Neural progenitor cell (in vitro differentiated cells): Measurements from ENCODE around the gene FOXE3. TPM values are rescaled to one million over a fixed set of nuclear protein-coding genes. Genes with fewer than 3 reads are reported as not detected.

Source experiments
- DNase-seq: peaks from one replicate; pipeline ENCODE4 v3.0.0-alpha.2; 2016; ENCODE audit warnings: low spot score
- H2AFZ ChIP-seq: fragments of 200-600 bp; sonication (generic); replicated peaks from 2 replicates; pipeline ENCODE4 v1.6.1; 2016; ENCODE audit warnings: antibody characterized with exemption
- H3F3A ChIP-seq: fragments of 200-600 bp; sonication (generic); 2 replicates; pipeline ENCODE4 v1.6.1; 2016; ENCODE audit warnings: antibody characterized with exemption, low read depth
- H3K27ac ChIP-seq: fragments of 200-600 bp; sonication (generic); 2 replicates; pipeline ENCODE4 v1.5.1; 2016; ENCODE audit warnings: mild to moderate bottlenecking
- H3K27me3 ChIP-seq: fragments of 200-600 bp; sonication (generic); 2 replicates; pipeline ENCODE4 v1.6.1; 2016; ENCODE audit warnings: mild to moderate bottlenecking, moderate library complexity
- H3K36me3 ChIP-seq: fragments of 200-600 bp; sonication (generic); 2 replicates; pipeline ENCODE4 v1.5.1; 2016
- H3K4me1 ChIP-seq: fragments of 200-600 bp; sonication (generic); 2 replicates; pipeline ENCODE4 v1.6.1; 2016; ENCODE audit warnings: mixed run types
- H3K4me2 ChIP-seq: fragments of 200-600 bp; sonication (generic); 2 replicates; pipeline ENCODE4 v1.6.1; 2016
- H3K4me3 ChIP-seq: fragments of 200-600 bp; sonication (generic); 2 replicates; pipeline ENCODE4 v1.5.1; 2016
- H3K79me2 ChIP-seq: fragments of 200-600 bp; sonication (generic); 2 replicates; pipeline ENCODE4 v1.6.1; 2016; ENCODE audit warnings: low read depth
- H3K9ac ChIP-seq: fragments of 200-600 bp; sonication (generic); 2 replicates; pipeline ENCODE4 v1.6.1; 2016
- H3K9me3 ChIP-seq: fragments of 200-600 bp; sonication (generic); 2 replicates; pipeline ENCODE4 v1.5.1; 2016; ENCODE audit warnings: low read depth
- H4K20me1 ChIP-seq: fragments of 200-600 bp; sonication (generic); 2 replicates; pipeline ENCODE4 v1.6.1; 2016; ENCODE audit warnings: low read depth
- H3K27ac Mint-ChIP-seq: 3 replicates; pipeline ENCODE4 v1.8.0; 2021; ENCODE audit warnings: mixed read lengths
- H3K27me3 Mint-ChIP-seq: 2 replicates; pipeline ENCODE4 v1.8.0; 2022; ENCODE audit warnings: low read depth, mild to moderate bottlenecking, inconsistent platforms, moderate library complexity, mixed read lengths; ENCODE audit not compliant: insufficient read depth
- H3K36me3 Mint-ChIP-seq: 3 replicates; pipeline ENCODE4 v1.8.0; 2021; ENCODE audit warnings: mixed read lengths
- H3K4me1 Mint-ChIP-seq: 3 replicates; pipeline ENCODE4 v1.8.0; 2021; ENCODE audit warnings: mixed read lengths
- H3K4me3 Mint-ChIP-seq: 3 replicates; pipeline ENCODE4 v1.8.0; 2021; ENCODE audit warnings: mild to moderate bottlenecking, moderate library complexity, mixed read lengths
- H3K9me3 Mint-ChIP-seq: 3 replicates; pipeline ENCODE4 v1.8.0; 2020; ENCODE audit warnings: mixed read lengths
- CTCF ChIP-seq: fragments of 200-600 bp; sonication (generic); IDR thresholded peaks from 2 replicates; pipeline ENCODE4 v1.5.1; 2017; ENCODE audit warnings: antibody characterized with exemption, mild to moderate bottlenecking
- EZH2 ChIP-seq: fragments of 200-600 bp; sonication (generic); IDR thresholded peaks from 2 replicates; pipeline ENCODE4 v1.6.1; 2017; ENCODE audit warnings: antibody characterized with exemption, mild to moderate bottlenecking, moderate library complexity
- EZH2phosphoT487 ChIP-seq: fragments of 200-600 bp; sonication (generic); IDR thresholded peaks from 2 replicates; pipeline ENCODE4 v1.6.1; 2017; ENCODE audit warnings: antibody characterized with exemption
- total RNA-seq: library from RNA; depleted of rRNA; stranded (reverse); fragments of >200 nt; gene quantifications from 2 replicates; pipeline ENCODE4 v1.2.3, GENCODE V29; 2015; ENCODE audit warnings: low replicate concordance

Gene FOXE3
- total RNA-seq, 1 donor from 2014 or later: not detected

GRCh38 chr1:47441450-47442106, 25.5 kb downstream of the FOXE3 start:
- H3K36me3 Mint-ChIP-seq: no peaks in the 10 kb centered on the region
- H3K36me3 ChIP-seq: no peaks in the 10 kb centered on the region
- H3K4me1 ChIP-seq: peaks cover 23% of the 10 kb centered on the region
- peaks cover under 1% of the 10 kb centered on the region for H3K9me3 Mint-ChIP-seq
- no peak overlapping the region for H3K27ac ChIP-seq
- TF ChIP-seq CTCF (no peak), EZH2phosphoT487 (no peak), EZH2 (peak; percentile 44)
- no peak overlapping the region for H3K9ac ChIP-seq
- H3K79me2 ChIP-seq: no peaks in the 10 kb centered on the region
- H2AFZ ChIP-seq: no peak overlapping the region
- DNase-seq: no peak
- H3K4me3 Mint-ChIP-seq: no peak overlapping the region
- no peak overlapping the region for H3K4me3 ChIP-seq
- no peak overlapping the region for H3K4me2 ChIP-seq
- H4K20me1 ChIP-seq: peaks cover 76% of the 10 kb centered on the region
- peaks cover 100% of the 10 kb centered on the region for H3K27me3 ChIP-seq
- peaks cover 38% of the 10 kb centered on the region for H3K27me3 Mint-ChIP-seq
- peaks cover 25% of the 10 kb centered on the region for H3K4me1 Mint-ChIP-seq
- no peak overlapping the region for H3K27ac Mint-ChIP-seq
- no peaks in the 10 kb centered on the region for H3K9me3 ChIP-seq
- H3F3A ChIP-seq: peaks cover 38% of the 10 kb centered on the region

- H3K36me3 Mint-ChIP-seq: no peaks in the 10 kb centered on the region
- H3K4me1 Mint-ChIP-seq: peaks cover 24% of the 10 kb centered on the region
- no peak overlapping the region for H3K27ac ChIP-seq
- peaks cover 33% of the 10 kb centered on the region for H3F3A ChIP-seq
- H3K27ac Mint-ChIP-seq: no peak overlapping the region
- no peaks in the 10 kb centered on the region for H3K9me3 ChIP-seq
- H3K9me3 Mint-ChIP-seq: peaks cover 2% of the 10 kb centered on the region
- H4K20me1 ChIP-seq: peaks cover 82% of the 10 kb centered on the region
- no peak overlapping the region for H3K4me3 Mint-ChIP-seq
- peaks cover 42% of the 10 kb centered on the region for H3K27me3 Mint-ChIP-seq
- H3K79me2 ChIP-seq: no peaks in the 10 kb centered on the region
- DNase-seq: no peak
- peaks cover 100% of the 10 kb centered on the region for H3K27me3 ChIP-seq
- H3K4me1 ChIP-seq: peaks cover 23% of the 10 kb centered on the region
- no peak overlapping the region for H3K4me2 ChIP-seq
- no peak overlapping the region for H3K4me3 ChIP-seq
- no peak for TF ChIP-seq EZH2
- TF ChIP-seq CTCF: no peak
- H3K36me3 ChIP-seq: no peaks in the 10 kb centered on the region
- no peak overlapping the region for H2AFZ ChIP-seq
- H3K9ac ChIP-seq: no peak overlapping the region
These were observed 26.1 kb downstream of the FOXE3 start for GRCh38 chr1:47442202-47442601.

GRCh38 chr1:47442842-47443529, 26.9 kb downstream of the FOXE3 start:
- no peak overlapping the region for H3K27ac ChIP-seq
- no peaks in the 10 kb centered on the region for H3K9me3 ChIP-seq
- no peaks in the 10 kb centered on the region for H3K36me3 ChIP-seq
- Mint-ChIP-seq H3K27me3 (peaks cover 48% of the 10 kb centered on the region), H3K27ac (no peak overlapping the region), H3K36me3 (no peaks in the 10 kb centered on the region), H3K9me3 (peaks cover 2% of the 10 kb centered on the region), H3K4me3 (no peak overlapping the region), H3K4me1 (peaks cover 24% of the 10 kb centered on the region)
- no peak for DNase-seq
- no peak overlapping the region for H3K4me3 ChIP-seq
- peaks cover 100% of the 10 kb centered on the region for H3K27me3 ChIP-seq
- H3K4me1 ChIP-seq: peaks cover 23% of the 10 kb centered on the region
- H3K4me2 ChIP-seq: peak overlapping the region; percentile 37
- H3K9ac ChIP-seq: no peak overlapping the region
- H2AFZ ChIP-seq: no peak overlapping the region
- no peaks in the 10 kb centered on the region for H3K79me2 ChIP-seq
- peaks cover 33% of the 10 kb centered on the region for H3F3A ChIP-seq
- peaks cover 87% of the 10 kb centered on the region for H4K20me1 ChIP-seq
- peak; percentile 43 for TF ChIP-seq EZH2phosphoT487
- no peak for TF ChIP-seq CTCF
